CD14-positive monocyte (primary cell): ENCODE results near the gene BSN. TPM values are rescaled to one million over a fixed set of nuclear protein-coding genes. Genes with fewer than 3 reads are reported as not detected.

Source experiments
- DNase-seq, 3 donors: peaks; one replicate each; pipeline ENCODE4 v3.0.0-alpha.2; 2011 to 2022
- H2AFZ ChIP-seq: 2 replicates; pipeline ENCODE4 v1.6.0; 2012; ENCODE audit warnings: mild to moderate bottlenecking, low read depth, low read length, inconsistent platforms; ENCODE audit not compliant: insufficient read depth, poor library complexity, severe bottlenecking
- H3K27ac ChIP-seq, 2 donors: 1 replicate in 1 of 2; 2 replicates in 1 of 2; pipeline ENCODE4 v1.5.1; 2012 to 2013; ENCODE audit warnings: low read length in 2 of 2, control low read depth in 1 of 2, inconsistent platforms in 1 of 2, low read depth in 1 of 2, mild to moderate bottlenecking in 1 of 2
- H3K27me3 ChIP-seq, 2 donors: one replicate each; pipeline versions ENCODE4 v1.6.0 to v1.6.1; 2011 to 2013; ENCODE audit warnings: low read length in 2 of 2; ENCODE audit not compliant: control insufficient read depth in 2 of 2, insufficient read depth in 2 of 2
- H3K36me3 ChIP-seq, 2 donors: replicated peaks in 1 of 2; 1 replicate in 1 of 2; 2 replicates in 1 of 2; pipeline versions ENCODE4 v1.5.1 to v1.6.1; 2012 to 2013; ENCODE audit warnings: low read length in 2 of 2, control low read depth in 1 of 2, inconsistent platforms in 1 of 2, mild to moderate bottlenecking in 1 of 2; ENCODE audit not compliant: insufficient read depth in 2 of 2, control insufficient read depth in 1 of 2
- H3K4me1 ChIP-seq, 2 donors: 1 replicate in 1 of 2; 2 replicates in 1 of 2; pipeline versions ENCODE4 v1.5.1 to v1.6.1; 2012 to 2013; ENCODE audit warnings: low read length in 2 of 2, control low read depth in 1 of 2, inconsistent platforms in 1 of 2, mild to moderate bottlenecking in 1 of 2, moderate library complexity in 1 of 2; ENCODE audit not compliant: insufficient read depth in 2 of 2, control insufficient read depth in 1 of 2
- H3K4me2 ChIP-seq: replicated peaks from 2 replicates; pipeline ENCODE3; 2012; ENCODE audit warnings: low read length, moderate library complexity, mild to moderate bottlenecking; ENCODE audit not compliant: poor library complexity, severe bottlenecking; ENCODE audit errors: extremely low read depth
- H3K4me3 ChIP-seq, 3 experiments: fragments of 200-600 bp in 1 of 3; sonication (generic) in 1 of 3; replicated peaks in 1 of 3; 1 replicate in 2 of 3; 2 replicates in 1 of 3; pipeline ENCODE4 v1.5.1; 2011 to 2013; ENCODE audit warnings: low read length in 3 of 3, mild to moderate bottlenecking in 3 of 3, control low read depth in 2 of 3, low read depth in 2 of 3, inconsistent platforms in 1 of 3, moderate library complexity in 1 of 3
- H3K79me2 ChIP-seq: 2 replicates; pipeline ENCODE4 v1.6.0; 2012; ENCODE audit warnings: mild to moderate bottlenecking, control low read depth, inconsistent platforms, low read length, moderate library complexity; ENCODE audit not compliant: insufficient read depth
- H3K9ac ChIP-seq: 2 replicates; pipeline ENCODE4 v1.6.0; 2017; ENCODE audit warnings: low read length, mild to moderate bottlenecking; ENCODE audit not compliant: insufficient read depth, poor library complexity, severe bottlenecking
- H3K9me3 ChIP-seq, 2 donors: replicated peaks in 1 of 2; 1 replicate in 1 of 2; 2 replicates in 1 of 2; pipeline versions ENCODE4 v1.5.1 to v1.6.1; 2012 to 2013; ENCODE audit warnings: low read length in 2 of 2, control low read depth in 1 of 2; ENCODE audit not compliant: control insufficient read depth in 1 of 2, insufficient read depth in 1 of 2
- H4K20me1 ChIP-seq: 2 replicates; pipeline ENCODE4 v1.6.0; 2012; ENCODE audit warnings: mild to moderate bottlenecking, low read length, control low read depth, moderate library complexity; ENCODE audit not compliant: insufficient read depth
- H3K27ac Mint-ChIP-seq, 7 donors: one replicate each; pipeline ENCODE4 v1.8.0; 2020; ENCODE audit warnings: mild to moderate bottlenecking in 7 of 7, mixed read lengths in 7 of 7, moderate library complexity in 6 of 7, inconsistent platforms in 2 of 7
- H3K27me3 Mint-ChIP-seq, 3 donors: one replicate each; pipeline ENCODE4 v1.8.0; 2021 to 2022; ENCODE audit warnings: low read depth in 3 of 3, mild to moderate bottlenecking in 3 of 3, mixed read lengths in 3 of 3, moderate library complexity in 3 of 3, inconsistent platforms in 1 of 3
- H3K36me3 Mint-ChIP-seq, 2 donors: one replicate each; pipeline ENCODE4 v1.8.0; 2020; ENCODE audit warnings: mixed read lengths in 2 of 2, inconsistent platforms in 1 of 2, mild to moderate bottlenecking in 1 of 2
- H3K4me1 Mint-ChIP-seq: one replicate; pipeline ENCODE4 v1.8.0; 2020; ENCODE audit warnings: mild to moderate bottlenecking, mixed read lengths
- H3K4me3 Mint-ChIP-seq, 2 donors: one replicate each; pipeline ENCODE4 v1.8.0; 2020; ENCODE audit warnings: mild to moderate bottlenecking in 2 of 2, mixed read lengths in 2 of 2, moderate library complexity in 1 of 2
- H3K9me3 Mint-ChIP-seq, 7 donors: one replicate each; pipeline ENCODE4 v1.8.0; 2020 to 2022; ENCODE audit warnings: mixed read lengths in 7 of 7, mild to moderate bottlenecking in 6 of 7, moderate library complexity in 6 of 7, inconsistent platforms in 2 of 7
- CTCF ChIP-seq: fragments of 200-600 bp; IDR thresholded peaks from one replicate; pipeline ENCODE4 v1.8.0; 2022; ENCODE audit warnings: antibody characterized with exemption, mild to moderate bottlenecking
- WGBS: methylation state at CpG from one replicate; pipeline ENCODE4 v1.1.5; 2013; ENCODE audit warnings: missing lambda C conversion rate; ENCODE audit not compliant: insufficient coverage; 5-methylcytosine and 5-hydroxymethylcytosine counted together
- intact Hi-C, 2 donors: fragments of 100-400 bp; cut with micrococcal nuclease; formaldehyde crosslinking; loops; one replicate each; pipeline versions ENCODE4 v1.15.0 to v1.15.1; 2023
- polyA plus RNA-seq, 3 donors: library from polyadenylated mRNA; depleted of rRNA in 1 of 3; unstranded in 2 of 3; stranded (reverse) in 1 of 3; fragments of 300-500 nt in 2 of 3; fragments of >200 nt in 1 of 3; fragmentation: Illumina TruSeq in 2 of 3; gene quantifications; 1 replicate in 2 of 3; 2 replicates in 1 of 3; pipeline ENCODE4 v1.2.3, GENCODE V29; 2012 to 2021

The BSN gene
- polyA plus RNA-seq, 3 donors = not detected

- H3K27ac Mint-ChIP-seq = peak overlapping the region in 1 of 7 donors; percentile 6
- H3K36me3 ChIP-seq = peaks cover 27 to 35% of the 10 kb centered on the region in 2 donors
- no peak overlapping the region for H3K4me3 Mint-ChIP-seq
- 93% methylated on average over 3 of the region's 9 CpGs for WGBS
- H3K27me3 ChIP-seq = no peaks in the 10 kb centered on the region
- H3K27me3 Mint-ChIP-seq = no peaks in the 10 kb centered on the region
- no peaks in the 10 kb centered on the region for H3K79me2 ChIP-seq
- no peak for TF ChIP-seq CTCF
- H3K4me1 Mint-ChIP-seq = no peaks in the 10 kb centered on the region
- H3K27ac ChIP-seq = no peak overlapping the region
- DNase-seq = no peak
- H2AFZ ChIP-seq = no peak overlapping the region
- no peak overlapping the region for H3K9ac ChIP-seq
- peaks cover 0 to 2% (median 0%) of the 10 kb centered on the region in 7 donors for H3K9me3 Mint-ChIP-seq
- no peak overlapping the region for H3K4me2 ChIP-seq
- intact Hi-C loops = no loop called here
- H3K36me3 Mint-ChIP-seq = peaks cover 39 to 42% of the 10 kb centered on the region in 2 donors
- no peaks in the 10 kb centered on the region for H3K4me1 ChIP-seq
- H4K20me1 ChIP-seq = peaks cover 12% of the 10 kb centered on the region
- no peaks in the 10 kb centered on the region for H3K9me3 ChIP-seq
- H3K4me3 ChIP-seq = no peak overlapping the region
These were observed 20.3 kb upstream of the BSN start for GRCh38 chr3:49533786-49534519.

- no peak for DNase-seq
- Histone ChIP-seq H3K27ac (no peak overlapping the region), H3K4me3 (no peak overlapping the region), H3K27me3 (no peaks in the 10 kb centered on the region), H3K36me3 (peaks cover 27 to 35% of the 10 kb centered on the region in 2 donors), H4K20me1 (peaks cover 4% of the 10 kb centered on the region), H3K9me3 (no peaks in the 10 kb centered on the region), H2AFZ (no peak overlapping the region), H3K9ac (no peak overlapping the region), H3K4me1 (no peaks in the 10 kb centered on the region), H3K79me2 (no peaks in the 10 kb centered on the region), H3K4me2 (no peak overlapping the region)
- no peak for TF ChIP-seq CTCF
- H3K36me3 Mint-ChIP-seq = peaks cover 39 to 42% of the 10 kb centered on the region in 2 donors
- intact Hi-C loops = no loop called here
- H3K27ac Mint-ChIP-seq = peak overlapping the region in 1 of 7 donors; percentile 13
- no peaks in the 10 kb centered on the region for H3K27me3 Mint-ChIP-seq
- peaks cover 2% of the 10 kb centered on the region for H3K4me1 Mint-ChIP-seq
- peaks cover 0 to 2% (median 0%) of the 10 kb centered on the region in 7 donors for H3K9me3 Mint-ChIP-seq
- H3K4me3 Mint-ChIP-seq = no peak overlapping the region
- WGBS = 97% methylated on average over 6 of the region's 14 CpGs
These were observed 19.5 kb upstream of the BSN start for GRCh38 chr3:49534581-49535441.
